Esophagus squamous epithelium (tissue), 5 donors: ENCODE measurements around the gene COBLL1. TPM values are rescaled to one million over a fixed set of nuclear protein-coding genes. Genes with fewer than 3 reads are reported as not detected.

Experiments
- DNase-seq: peaks from one replicate; lab custom pipeline; 2025; lab: John Stamatoyannopoulos, UW
- H3K27ac ChIP-seq, 4 donors: fragments of 200-600 bp; sonication (generic); one replicate each; pipeline ENCODE4 v1.5.1; 2016 to 2019; ENCODE audit warnings: mild to moderate bottlenecking in 1 of 4
- H3K27me3 ChIP-seq, 4 donors: fragments of 200-600 bp; sonication (generic); 1 replicate in 3 of 4; 2 replicates in 1 of 4; pipeline versions ENCODE4 v1.5.1 to v1.6.0; 2017 to 2021; ENCODE audit warnings: antibody characterized with exemption in 1 of 4
- H3K36me3 ChIP-seq, 3 donors: fragments of 200-600 bp; sonication (generic); one replicate each; pipeline ENCODE4 v1.5.1; 2016 to 2019
- H3K4me1 ChIP-seq, 3 donors: fragments of 200-600 bp; sonication (generic); one replicate each; pipeline ENCODE4 v1.5.1; 2017 to 2019
- H3K4me3 ChIP-seq, 4 donors: fragments of 200-600 bp; sonication (generic); 1 replicate in 3 of 4; 2 replicates in 1 of 4; pipeline ENCODE4 v1.5.1; 2016 to 2019; ENCODE audit warnings: mild to moderate bottlenecking in 2 of 4, moderate library complexity in 1 of 4
- H3K9me3 ChIP-seq, 3 donors: fragments of 200-600 bp; sonication (generic); one replicate each; pipeline ENCODE4 v1.5.1; 2016 to 2019
- POLR2A ChIP-seq, 4 donors: fragments of 450-650 bp; IDR thresholded peaks; one replicate each; pipeline ENCODE4 v1.6.1; 2017; ENCODE audit warnings: antibody characterized with exemption in 4 of 4, mild to moderate bottlenecking in 4 of 4, moderate library complexity in 3 of 4
- WGBS, 2 donors: methylation state at CpG; one replicate each; pipeline ENCODE4 v1.1.5; 2018; 5-methylcytosine and 5-hydroxymethylcytosine counted together
- intact Hi-C: fragments of 100-400 bp; cut with DNase I; formaldehyde crosslinking; loops from one replicate; pipeline ENCODE4 v1.15.0; 2022
- total RNA-seq, 4 donors: library from RNA; depleted of rRNA; stranded (reverse); fragments of >200 nt; gene quantifications; one replicate each; pipeline ENCODE4 v1.1.0, GENCODE V29; 2016
- TF ChIP-seq, protein P1 (sequence below), 6 experiments: fragments of 450-650 bp in 4 of 6; fragments of 200-600 bp in 2 of 6; sonication (generic) in 2 of 6; IDR thresholded peaks; one replicate each; pipeline ENCODE4 v1.5.1; 2016 to 2019; ENCODE audit warnings: antibody characterized with exemption in 6 of 6, mild to moderate bottlenecking in 4 of 6, moderate library complexity in 4 of 6
- donor health status: DM: yes; HTN: yes; CAD: no.

COBLL1 gene
- total RNA-seq, 4 donors from 2014 or later, result 35.4 to 88.9 (median 71.4) TPM

DNA sequence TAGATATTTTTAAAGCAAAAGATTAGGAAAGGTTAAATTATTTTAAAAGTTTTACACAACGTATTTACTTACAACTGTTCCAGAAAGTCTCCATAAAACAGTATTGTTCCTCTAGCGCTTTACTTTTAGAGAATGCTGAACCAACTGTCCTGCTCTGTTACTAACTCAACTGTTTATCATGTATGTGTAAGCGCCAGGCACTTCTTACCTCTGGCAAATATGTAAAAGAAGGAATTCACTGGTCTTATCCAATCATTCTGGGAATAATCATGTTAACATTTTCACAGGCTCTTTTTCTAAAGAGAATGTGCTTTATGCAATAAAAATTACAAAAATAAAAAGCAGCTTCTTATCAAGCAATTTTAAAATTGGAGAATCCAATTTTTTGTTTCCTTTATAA lies 68.0 kb downstream of the COBLL1 start:
- Histone ChIP-seq H3K27me3 (no peaks in the 10 kb centered on the region), H3K27ac (no peak overlapping the region), H3K4me1 (peaks cover 0 to 17% (median 4%) of the 10 kb centered on the region in 3 donors), H3K36me3 (no peaks in the 10 kb centered on the region), H3K4me3 (no peak overlapping the region), H3K9me3 (no peaks in the 10 kb centered on the region)
- WGBS, 2 donors, result 91 to 92% methylated on average over 3 of the region's 3 CpGs
- DNase-seq, result no peak
- intact Hi-C loops, result no loop called here
- TF ChIP-seq, protein P1, sequence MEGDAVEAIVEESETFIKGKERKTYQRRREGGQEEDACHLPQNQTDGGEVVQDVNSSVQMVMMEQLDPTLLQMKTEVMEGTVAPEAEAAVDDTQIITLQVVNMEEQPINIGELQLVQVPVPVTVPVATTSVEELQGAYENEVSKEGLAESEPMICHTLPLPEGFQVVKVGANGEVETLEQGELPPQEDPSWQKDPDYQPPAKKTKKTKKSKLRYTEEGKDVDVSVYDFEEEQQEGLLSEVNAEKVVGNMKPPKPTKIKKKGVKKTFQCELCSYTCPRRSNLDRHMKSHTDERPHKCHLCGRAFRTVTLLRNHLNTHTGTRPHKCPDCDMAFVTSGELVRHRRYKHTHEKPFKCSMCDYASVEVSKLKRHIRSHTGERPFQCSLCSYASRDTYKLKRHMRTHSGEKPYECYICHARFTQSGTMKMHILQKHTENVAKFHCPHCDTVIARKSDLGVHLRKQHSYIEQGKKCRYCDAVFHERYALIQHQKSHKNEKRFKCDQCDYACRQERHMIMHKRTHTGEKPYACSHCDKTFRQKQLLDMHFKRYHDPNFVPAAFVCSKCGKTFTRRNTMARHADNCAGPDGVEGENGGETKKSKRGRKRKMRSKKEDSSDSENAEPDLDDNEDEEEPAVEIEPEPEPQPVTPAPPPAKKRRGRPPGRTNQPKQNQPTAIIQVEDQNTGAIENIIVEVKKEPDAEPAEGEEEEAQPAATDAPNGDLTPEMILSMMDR (IDR thresholded peaks at IDR 0.05), result no peak
- TF ChIP-seq POLR2A (IDR thresholded peaks at IDR 0.05), result no peak

DNA sequence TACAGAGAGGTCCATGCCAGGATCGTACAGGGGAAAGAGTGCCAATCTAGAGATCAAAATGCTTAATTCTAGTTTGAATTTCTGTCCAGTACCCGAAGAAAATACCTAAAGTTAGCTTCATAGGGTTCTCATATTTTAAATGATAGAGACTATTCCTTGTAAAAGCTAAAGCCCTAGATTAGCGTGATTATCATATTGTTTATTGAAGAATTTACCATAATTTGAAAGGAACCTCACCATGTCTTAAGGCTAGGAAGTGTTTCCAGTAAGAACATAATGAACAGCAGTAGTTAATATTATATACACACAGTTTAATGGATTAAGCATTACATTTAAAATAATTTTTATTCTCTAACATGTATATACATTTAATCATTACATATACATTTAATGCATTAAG lies 68.5 kb downstream of the COBLL1 start:
- no peak overlapping the region for H3K27ac ChIP-seq
- H3K4me3 ChIP-seq, result no peak overlapping the region
- WGBS, 2 donors, result 78 to 89% methylated on average over 3 of the region's 3 CpGs
- DNase-seq, result no peak
- intact Hi-C loops, result no loop called here
- H3K4me1 ChIP-seq, result peaks cover 0 to 11% (median under 1%) of the 10 kb centered on the region in 3 donors
- TF ChIP-seq POLR2A (IDR thresholded peaks at IDR 0.05), result no peak
- TF ChIP-seq, protein P1 (IDR thresholded peaks at IDR 0.05), result no peak
- H3K27me3 ChIP-seq, result no peaks in the 10 kb centered on the region
- H3K36me3 ChIP-seq, result no peaks in the 10 kb centered on the region
- no peaks in the 10 kb centered on the region for H3K9me3 ChIP-seq

DNA sequence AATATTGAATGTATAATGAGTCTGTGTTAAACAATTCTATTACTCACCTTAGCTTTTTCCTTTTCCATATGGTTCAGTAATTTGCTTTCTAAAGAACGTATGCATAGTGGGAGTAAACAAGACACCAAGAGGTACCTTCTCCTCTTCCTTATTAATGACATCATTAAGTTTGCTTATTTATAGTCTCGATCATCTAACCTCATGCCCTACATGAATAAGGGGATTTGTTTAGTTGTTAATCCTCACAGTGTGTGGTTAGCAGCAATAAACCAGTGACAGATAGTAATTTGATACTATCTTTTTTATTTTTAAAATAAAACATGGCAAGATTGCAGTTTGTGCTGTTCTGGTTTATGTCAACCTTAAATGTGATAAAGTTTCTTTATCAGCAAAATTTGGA lies 69.7 kb downstream of the COBLL1 start:
- Histone ChIP-seq H3K27ac (no peak overlapping the region), H3K4me3 (no peak overlapping the region), H3K9me3 (no peaks in the 10 kb centered on the region), H3K27me3 (no peaks in the 10 kb centered on the region), H3K4me1 (peaks cover 0 to 8% (median 0%) of the 10 kb centered on the region in 3 donors), H3K36me3 (no peaks in the 10 kb centered on the region)
- WGBS, 2 donors, result 70 to 88% methylated on average over 2 of the region's 2 CpGs
- no peak for DNase-seq
- intact Hi-C loops, result no loop called here
- TF ChIP-seq, protein P1 (IDR thresholded peaks at IDR 0.05), result no peak
- TF ChIP-seq POLR2A (IDR thresholded peaks at IDR 0.05), result no peak

DNA sequence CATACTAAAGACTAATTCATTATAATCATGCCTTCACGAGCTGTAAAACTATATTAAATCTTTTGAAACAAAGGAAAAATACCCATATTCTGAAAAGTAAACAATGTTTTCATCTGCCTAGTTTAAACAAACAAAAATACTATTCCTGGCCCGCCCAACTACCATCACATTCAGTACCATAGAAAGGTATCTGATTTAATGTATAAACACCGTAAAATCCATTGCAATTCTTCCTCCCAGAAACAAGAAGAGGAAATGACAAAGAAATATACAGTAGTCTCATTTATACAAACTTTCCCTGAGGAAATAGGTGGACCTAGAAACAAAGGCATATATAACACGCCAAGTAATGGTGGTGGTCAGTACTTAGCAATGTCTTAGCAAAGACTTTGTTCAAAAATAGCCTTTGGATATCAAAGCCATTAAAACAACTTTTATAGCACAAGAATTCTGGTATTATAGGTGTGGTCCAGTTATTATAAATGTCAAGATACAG lies 71.2 kb downstream of the COBLL1 start:
- no peak for TF ChIP-seq POLR2A (IDR thresholded peaks at IDR 0.05)
- TF ChIP-seq, protein P1 (IDR thresholded peaks at IDR 0.05), result no peak
- Histone ChIP-seq H3K4me3 (no peak overlapping the region), H3K9me3 (no peaks in the 10 kb centered on the region), H3K4me1 (peaks cover 0 to 8% (median 0%) of the 10 kb centered on the region in 3 donors), H3K27me3 (no peaks in the 10 kb centered on the region), H3K36me3 (no peaks in the 10 kb centered on the region), H3K27ac (no peak overlapping the region)
- intact Hi-C loops, result no loop called here
- WGBS, 2 donors, result 78 to 80% methylated on average over 4 of the region's 4 CpGs
- DNase-seq, result no peak

DNA sequence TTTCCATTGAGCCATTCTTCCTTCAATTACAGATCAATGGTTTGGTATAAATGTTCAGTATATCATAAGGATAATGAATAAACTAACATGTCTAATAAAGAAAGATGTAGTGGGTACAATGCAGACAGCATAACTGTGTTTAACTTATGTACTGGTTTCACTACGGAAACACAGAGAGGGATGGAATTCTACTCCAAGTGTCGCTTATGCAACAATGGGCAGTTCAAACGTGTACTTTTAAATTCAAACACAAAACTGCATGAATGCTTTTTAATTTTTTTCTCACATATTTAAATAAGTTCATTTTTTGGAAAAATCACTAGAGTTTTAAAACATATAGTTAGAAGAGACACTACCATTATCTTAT lies 74.7 kb downstream of the COBLL1 start:
- TF ChIP-seq, protein P1 (IDR thresholded peaks at IDR 0.05), result no peak
- TF ChIP-seq POLR2A (IDR thresholded peaks at IDR 0.05), result no peak
- Histone ChIP-seq H3K4me3 (no peak overlapping the region), H3K4me1 (peaks cover 0 to 12% (median 0%) of the 10 kb centered on the region in 3 donors), H3K9me3 (no peaks in the 10 kb centered on the region), H3K36me3 (no peaks in the 10 kb centered on the region), H3K27ac (no peak overlapping the region), H3K27me3 (no peaks in the 10 kb centered on the region)
- WGBS, 2 donors, result 85 to 89% methylated on average over 3 of the region's 3 CpGs
- no peak for DNase-seq
- intact Hi-C loops, result no loop called here
